OCI-M2 (cell line): Measurements from ENCODE around the gene MGAT5B.
"Not testable (repeated sequence)": the region's sequence is repeated elsewhere in the genome, so short reads cannot be mapped to it uniquely, and the experiment has no call there.

Source experiments
- DNase-seq: peaks from one replicate; lab custom pipeline; 2025; ENCODE audit not compliant: unreplicated experiment; lab: John Stamatoyannopoulos, UW

Gene MGAT5B

DNA sequence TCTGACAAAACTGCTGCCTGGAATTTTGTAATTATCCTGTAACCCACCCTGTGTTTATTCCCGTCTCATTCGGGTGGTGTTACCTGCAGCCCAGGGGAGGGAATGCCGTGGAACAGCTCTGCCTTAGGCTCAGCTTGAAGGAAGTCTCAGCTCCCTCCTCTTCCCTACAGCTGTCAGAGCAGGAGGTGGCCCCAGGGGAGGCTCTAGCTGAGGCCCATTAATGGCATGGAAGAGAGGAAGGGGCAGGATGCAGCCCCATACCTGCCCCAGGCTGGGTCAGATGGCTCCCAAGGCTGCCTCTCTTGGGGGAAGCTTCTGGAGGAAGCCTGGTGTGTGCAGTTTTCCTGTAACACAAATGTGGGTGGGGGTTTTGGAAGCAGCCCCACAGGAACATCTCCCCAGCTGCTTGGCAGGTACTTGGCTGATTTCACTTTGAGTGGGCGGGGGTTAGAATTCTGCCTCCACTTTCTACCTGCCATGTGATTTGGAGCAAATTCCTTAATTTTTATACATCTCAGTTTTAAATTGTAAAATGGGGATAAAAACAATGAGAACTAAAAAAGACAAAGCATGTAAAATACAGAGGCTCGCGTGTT, 103.9 kb downstream of the MGAT5B start:
- DNase-seq: no peak

DNA sequence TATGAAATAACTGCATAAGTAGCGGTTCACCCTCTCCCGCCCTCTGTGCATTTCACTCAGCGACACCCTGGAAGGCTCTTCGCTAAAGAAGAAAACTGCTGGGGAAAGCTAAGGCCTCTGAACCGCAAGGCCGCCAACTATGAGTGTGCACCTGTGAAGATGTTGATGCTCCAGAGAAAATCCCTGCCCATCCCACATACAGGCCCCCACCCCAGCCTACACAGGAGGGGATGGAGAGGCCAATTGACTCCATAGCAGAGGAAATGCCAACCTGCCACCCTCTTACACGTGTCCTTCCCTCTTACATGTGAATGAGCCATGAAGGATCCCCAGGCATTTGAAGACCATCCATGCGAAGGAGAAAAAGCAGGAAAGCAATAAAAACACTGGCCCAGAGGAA, 104.8 kb downstream of the MGAT5B start:
- no peak for DNase-seq

DNA sequence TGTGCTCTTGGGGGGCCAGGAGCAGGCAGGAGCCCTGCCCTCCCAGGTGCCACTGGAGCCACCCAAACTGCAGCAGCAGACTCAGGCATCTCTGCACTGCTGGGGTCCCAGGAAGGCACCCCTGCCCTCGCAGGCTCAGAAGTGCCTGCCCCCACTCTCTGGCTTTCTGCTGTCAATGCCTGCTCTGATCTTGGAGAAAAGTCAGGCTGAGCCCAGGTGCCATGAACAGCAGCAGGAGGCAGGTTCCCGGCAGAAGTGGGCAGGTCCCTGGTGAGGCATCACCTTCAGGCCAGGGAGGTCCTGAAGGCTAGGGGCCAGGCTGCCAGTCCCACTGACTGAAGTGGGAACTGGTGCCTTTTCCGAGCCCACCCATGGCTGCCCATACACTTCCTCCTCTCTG, 106.5 kb downstream of the MGAT5B start:
- no peak for DNase-seq

DNA sequence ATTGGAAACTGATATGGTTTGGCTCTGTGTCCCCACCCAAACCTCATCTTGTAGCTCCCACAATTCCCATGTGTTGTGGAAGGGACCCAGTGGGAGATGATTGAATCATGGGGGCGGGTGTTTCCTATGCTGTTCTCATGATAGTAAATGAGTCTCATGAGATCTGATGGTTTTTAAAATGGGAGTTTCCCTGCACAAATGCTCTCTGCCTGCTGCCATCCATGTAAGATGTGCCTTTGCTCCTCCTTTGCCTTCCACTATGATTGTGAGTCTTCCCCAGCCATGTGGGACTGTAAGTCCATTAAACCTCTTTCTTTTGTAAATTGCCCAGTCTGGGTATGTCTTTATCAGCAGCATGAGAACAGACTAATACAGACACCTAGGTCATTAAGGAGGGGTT, 109.8 kb downstream of the MGAT5B start:
- not testable (repeated sequence) for DNase-seq

DNA sequence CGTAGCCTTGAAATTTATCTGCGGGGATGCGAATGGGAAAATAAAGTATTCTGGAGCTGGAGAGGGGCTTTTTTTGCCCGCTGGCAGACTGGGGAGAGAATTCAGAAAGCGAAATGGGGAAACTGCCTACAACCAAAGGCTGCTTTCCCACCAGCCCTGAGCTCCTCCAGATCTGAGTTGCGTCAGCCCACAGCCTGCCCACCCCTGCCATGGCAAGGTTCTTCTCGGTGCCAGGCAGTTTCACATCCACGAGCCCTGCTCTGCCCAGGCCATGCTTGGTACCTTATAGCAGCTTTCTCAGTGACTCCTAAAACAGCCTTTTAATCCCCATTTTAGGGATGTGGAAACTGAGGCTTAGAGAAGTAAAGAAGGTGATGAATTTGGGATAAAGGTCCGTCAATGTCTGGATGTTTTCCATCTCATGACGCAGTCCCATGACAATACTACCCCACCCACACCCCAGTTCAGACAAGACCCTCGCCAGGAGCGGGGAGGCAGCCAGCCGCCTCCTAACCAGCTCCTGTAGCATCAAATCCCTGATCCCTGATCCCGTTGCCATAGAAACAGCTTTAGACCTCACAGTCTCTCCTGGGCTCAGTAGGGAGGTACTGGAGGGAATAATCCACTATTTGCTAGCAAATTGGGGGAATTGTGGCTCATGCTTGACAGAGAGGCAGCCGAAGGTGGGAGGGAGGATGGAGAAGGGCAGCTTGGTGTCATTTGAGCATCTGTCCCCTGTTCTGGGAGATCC, 113.5 kb downstream of the MGAT5B start:
- DNase-seq: no peak

DNA sequence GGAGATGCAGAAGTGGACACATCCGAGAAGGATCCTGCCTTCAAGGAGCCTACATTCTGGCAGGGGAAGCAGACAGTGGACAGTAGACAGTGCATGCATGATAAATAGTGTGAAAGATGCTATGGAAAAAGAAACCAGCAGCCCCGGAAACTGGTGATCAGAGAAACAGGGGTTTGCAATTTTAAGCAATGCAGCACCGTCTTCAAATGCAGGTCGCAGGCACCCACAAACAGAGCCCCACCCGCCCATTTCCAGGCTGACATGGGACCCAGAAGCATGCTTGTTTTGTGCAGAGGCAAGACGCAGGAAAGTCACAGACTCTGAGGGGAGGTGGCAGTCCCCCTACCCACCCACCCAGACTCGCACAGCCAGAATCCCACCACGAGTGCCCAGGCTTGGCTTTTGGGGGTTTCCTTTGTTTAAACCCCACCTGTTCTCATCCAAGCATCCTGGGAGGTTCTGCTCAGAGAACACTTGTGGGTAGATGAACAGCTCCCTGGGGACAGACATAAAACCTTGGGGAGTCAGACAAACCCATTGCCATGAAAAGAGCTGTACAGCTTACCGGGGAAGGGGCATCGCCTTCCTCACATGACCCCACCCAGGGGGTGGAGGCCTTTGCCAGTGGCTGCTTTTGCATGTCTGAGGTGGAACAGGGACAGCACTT, 114.3 kb downstream of the MGAT5B start:
- DNase-seq: no peak

DNA sequence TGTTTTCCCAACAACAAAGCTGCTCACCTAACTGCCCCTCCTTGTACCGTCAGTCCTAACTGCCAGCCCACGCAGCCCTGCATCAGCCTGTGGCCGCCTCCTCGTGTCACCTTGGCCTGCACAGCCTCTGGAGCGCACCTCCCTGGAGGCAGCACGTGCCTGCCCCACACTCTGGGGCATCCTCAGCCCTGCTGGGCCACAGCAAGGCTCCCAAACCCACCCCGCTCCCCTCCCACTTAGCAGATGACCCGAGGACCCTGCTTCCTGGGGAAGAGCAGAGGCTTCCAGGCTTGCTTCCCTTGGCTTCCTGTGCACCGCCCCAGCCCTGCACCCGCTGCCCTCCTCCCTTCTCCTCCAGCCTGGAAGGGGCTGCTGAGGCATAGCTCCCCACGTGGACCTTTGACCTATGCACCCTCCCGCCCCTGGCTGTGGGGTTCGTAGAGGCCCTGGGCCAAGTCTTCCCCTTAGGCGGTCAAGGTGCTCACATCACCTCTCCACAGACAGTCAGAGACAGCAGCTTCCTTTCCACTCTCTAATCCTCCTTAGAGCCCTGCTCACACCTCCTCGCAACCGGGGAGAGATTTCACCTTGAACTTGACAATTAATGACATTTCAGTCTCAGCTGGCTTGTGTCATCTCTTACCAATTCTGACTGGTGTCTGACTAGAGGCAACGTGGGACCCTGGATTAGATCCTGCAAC, 115.0 kb downstream of the MGAT5B start:
- no peak for DNase-seq

DNA sequence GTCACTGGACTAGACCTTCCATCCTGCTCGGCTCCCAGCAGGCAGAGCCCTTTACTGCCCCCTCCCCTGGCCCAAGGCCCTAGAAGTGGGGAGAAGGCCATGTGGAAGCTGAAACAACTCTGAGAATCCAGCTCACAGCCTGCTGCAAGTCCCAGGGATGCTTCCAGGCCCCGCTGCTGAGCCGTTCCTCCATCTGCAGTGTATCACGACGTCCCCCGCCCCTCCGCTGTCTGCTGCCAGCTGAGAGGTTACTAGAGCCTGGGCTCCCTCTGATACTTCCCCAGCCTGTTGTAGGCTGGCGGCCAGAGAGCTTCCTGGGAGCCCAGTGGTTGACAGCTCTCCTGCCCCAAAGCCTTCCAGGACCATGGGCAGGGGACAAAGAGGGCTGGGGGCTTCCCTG, 118.2 kb downstream of the MGAT5B start:
- no peak for DNase-seq

DNA sequence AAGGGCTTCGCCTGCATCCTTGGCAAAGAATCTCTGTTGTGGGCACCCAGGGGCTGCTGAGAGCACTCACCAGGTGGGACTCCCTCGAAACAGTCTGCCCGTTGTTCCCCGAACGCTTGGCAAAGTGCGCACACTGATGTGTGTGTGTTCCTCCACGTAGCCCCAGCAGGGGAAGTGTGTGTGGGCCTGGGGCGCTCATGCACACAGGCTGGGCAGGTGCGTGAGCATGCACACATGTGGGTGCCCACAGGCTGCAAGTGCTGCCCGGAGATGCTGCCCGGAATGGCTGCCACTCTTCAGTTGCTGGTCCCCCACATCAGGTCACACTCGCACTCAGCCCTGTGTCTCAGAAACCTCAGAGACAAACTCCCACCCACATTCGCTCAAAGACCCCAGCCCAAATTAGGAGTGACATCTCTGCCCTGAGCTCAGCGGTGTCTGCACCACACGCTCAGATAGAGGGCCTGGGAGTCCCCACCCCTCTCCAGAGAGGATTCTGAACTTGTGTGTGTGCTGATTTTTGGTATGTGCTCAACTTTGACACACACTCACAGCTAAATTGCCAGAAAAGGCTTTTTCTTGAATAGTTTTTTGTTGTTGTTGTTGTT, 119.4 kb downstream of the MGAT5B start:
- DNase-seq: no peak

DNA sequence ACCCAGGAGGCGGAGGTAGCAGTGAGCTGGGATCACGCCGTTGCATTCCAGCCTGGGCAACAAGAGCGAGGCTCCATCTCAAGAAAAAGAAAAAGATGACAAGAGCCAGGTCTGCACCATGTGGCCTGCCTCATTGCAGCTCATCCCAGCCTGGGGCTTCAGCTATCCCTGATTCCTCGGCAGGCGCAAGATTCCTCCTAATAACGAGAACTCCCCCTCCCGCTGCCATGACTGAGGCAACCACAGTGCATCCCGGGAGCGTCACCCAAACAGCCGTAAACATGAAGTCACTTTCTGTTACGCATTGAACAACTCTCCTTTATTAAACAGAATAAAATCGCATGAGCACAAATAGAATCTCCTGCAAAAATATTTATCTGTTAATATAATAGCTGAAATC, 120.6 kb downstream of the MGAT5B start:
- DNase-seq: no peak

DNA sequence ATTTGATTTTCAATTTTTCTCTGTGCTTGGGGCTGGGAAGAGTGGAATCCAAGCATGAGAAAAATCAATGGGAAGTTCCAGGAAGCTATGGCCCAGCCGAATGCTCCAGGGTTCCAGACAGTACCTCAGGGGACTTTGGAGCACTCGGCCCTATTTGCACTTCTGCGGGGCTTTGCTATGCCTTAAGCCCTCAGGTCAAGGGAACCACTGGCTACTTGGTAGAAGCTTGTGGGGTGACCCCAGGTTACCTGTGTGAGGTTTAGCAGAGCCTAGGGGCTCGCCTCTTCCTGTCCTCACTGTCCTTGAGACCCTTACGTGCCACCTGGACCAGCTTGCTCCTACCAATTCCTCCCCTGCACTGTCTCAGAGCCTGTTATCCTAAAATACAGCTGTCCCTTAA, 121.3 kb downstream of the MGAT5B start:
- no peak for DNase-seq

DNA sequence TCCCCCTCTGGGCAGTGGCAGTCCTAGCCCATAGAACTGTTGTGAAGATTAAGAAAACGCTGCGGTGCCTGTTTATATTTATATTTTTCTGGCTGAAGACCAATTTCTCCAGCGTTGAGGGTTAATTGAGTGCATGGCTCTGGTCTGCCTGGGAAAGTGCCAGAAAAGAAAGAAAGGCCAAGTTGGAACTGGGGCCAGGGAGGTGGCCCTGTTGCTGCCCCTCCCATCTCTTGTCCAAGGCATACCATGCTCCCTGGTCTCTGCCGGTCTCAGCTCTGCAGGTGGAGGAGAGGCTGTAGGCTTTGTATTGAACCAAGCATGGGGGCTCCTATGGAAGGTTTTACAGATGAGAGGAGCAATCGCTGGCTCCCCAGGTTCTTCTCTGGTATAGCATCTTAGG, 124.7 kb downstream of the MGAT5B start:
- no peak for DNase-seq

DNA sequence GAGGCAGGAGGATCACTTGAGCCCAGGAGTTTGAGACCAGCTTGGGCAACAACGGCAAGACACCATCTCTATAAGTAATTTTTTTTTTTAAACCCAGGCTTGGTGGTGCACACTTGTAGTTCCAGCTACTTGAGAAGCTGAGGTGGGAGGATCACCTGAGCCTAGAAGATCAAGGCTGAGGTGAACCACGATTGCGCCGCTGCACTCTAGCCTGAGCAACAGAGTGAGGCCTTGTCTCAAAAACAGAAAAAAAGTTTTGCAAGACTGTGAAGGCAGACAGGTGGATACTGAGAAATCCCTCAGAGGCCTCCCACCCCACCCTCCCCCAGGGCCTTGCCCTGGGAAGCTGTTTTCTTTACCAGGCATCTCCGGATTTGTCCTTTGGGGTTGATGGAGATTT, 125.4 kb downstream of the MGAT5B start:
- no peak for DNase-seq

DNA sequence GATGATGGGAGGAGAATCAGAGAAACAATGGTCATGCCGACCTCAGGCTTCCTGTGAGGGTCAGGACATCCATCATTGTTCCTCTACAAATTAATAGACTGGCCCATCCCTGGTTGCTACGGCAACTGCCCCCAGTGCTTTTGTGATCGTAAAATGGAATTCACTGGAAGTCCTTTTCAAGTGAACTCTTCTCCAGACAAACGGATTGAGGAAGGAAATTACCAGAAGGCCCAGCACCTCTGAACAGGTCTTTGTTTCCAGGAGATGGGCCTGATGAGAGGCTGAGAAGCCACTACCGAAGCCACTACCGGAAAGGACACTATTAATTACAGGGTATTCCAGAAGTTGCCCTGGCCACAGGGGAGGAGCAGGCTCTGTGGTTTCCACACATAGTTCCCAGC, 126.0 kb downstream of the MGAT5B start:
- no peak for DNase-seq

DNA sequence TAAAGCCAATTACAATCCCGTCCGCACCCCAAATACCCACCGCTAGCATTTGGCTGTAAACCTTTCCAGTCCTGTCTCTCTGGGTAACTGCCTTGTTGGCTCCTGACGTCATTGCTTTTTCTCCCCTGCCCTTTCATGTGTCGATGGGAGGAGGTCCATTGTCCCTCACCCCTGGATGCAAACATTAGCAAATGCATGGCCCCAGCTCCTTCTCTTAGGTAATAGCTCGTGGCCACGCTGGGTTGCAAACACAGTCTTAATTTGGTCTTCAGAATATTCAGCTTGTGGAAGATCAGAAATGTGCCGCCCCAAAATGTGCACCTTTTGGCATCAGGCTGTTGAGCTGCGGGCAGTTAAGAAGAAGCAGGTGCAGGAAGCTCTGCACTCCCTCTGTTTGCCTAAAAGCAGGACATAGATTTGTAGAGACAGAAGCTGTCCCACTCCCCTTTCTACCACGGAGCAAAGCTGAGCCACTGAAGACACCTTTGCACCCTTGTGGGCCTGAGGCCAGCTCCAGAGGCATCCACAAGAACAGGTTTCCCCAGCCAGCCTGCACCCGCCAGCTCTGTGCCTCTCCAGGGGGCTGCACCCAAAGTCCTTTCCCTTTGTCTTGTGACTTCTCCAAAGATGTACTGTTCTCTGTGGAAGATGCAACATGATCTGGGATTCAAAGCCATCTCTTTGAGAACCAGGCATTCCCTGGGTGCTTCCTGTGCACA, 127.3 kb downstream of the MGAT5B start:
- DNase-seq: no peak

DNA sequence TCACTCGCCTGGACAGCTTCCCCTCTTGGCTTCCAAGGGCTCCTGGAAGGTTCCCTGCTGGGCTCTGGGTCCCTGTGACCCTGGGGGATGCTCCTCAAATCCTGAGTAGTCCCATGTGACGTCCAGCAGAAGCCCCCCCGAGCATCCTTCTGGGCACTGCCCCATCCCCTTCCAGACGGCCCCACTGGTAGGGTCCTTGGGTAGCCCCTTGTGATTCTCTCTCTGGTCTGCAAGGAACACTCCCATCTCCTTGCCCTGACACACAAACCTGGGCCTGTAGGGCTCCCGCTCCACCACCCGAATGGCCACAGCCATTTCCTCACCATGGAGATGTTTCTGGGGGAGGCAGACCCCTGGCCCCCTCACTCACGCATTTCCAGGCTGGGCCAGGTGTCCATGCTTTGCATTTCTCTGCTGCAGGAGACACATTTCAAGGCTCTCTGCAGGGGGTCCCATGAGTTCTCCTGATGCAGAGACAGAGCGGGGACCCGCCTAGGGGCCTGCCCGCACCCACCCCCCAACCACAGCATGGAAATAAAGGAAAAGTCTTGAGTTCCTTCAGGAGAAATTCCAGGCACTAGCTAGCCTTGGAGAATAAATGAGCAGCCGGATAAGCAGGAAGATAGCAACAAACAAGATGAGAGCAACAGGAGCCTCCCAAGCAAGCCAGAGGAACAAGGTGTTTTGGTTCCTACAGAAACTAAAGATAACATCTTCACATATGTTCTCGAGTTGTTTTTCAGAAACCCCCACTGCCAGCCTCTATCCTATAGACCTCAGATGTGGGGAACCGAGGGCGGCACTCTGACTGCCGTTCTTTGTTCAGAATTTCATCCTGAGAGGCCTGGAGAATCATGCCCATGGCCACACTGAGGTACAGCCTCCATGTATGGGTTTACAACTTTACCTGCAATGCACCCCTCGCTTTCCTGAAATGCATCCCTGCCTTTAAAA, 128.8 kb downstream of the MGAT5B start:
- no peak for DNase-seq

DNA sequence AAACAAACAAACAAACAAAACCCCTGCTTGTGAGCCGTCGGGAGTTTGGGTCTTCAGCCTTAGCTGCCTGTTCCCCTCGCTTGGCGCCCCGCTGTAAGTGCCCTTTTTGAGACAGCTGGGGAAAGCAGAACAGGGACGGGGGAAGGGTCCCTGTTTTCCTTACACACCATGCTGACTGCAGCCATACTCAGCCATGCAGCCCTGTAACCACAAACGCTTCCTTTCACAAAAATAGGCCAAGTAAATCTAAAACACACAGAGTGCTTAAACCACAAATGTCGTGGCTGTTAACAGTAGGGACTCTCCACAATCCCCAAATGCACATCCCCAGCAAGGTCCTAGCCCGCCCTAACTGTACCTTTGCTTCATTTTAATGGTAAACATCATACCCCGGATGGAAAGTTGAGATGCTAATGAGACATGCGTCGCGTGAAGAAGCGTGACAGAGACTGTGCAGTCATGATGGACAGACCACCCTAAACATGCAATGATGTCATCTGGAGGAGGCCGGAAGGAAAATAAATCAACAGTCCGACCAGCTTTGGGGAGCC, 129.9 kb downstream of the MGAT5B start:
- DNase-seq: no peak

DNA sequence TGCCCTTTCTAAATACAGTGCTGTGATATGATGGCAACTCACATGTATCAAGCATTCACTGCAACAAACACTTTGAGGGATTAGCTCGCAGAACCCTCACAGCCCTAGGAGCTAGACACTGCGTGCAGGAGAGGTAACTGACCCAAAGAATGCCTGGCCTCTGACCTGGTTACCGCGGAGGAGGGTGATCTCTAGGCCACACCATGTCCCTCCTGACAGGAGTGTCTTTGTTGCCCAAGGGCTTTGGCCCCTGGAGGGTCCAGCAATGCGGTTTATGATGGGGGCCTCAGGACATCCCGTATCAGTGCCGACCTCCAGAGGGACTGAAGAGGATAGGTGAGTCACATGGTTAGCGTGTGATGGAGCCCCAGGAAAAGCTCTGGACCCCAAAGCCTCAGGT, 130.6 kb downstream of the MGAT5B start:
- DNase-seq: no peak
